Esophagus muscularis mucosa (tissue), 4 donors: ENCODE results near the gene TVP23A.

Source experiments
- EP300 ChIP-seq: sonication (generic); formaldehyde crosslinking; IDR thresholded peaks from one replicate; pipeline ENCODE4 v1.6.1; 2017; ENCODE audit warnings: antibody characterized with exemption
- POLR2A ChIP-seq: fragments of 450-650 bp; IDR thresholded peaks from one replicate; pipeline ENCODE4 v1.6.1; 2017; ENCODE audit warnings: antibody characterized with exemption, moderate library complexity, mild to moderate bottlenecking, low read depth
- POLR2AphosphoS5 ChIP-seq, 2 donors: sonication (generic); formaldehyde crosslinking; IDR thresholded peaks; one replicate each; pipeline ENCODE4 v1.6.1; 2017; ENCODE audit warnings: antibody characterized with exemption in 2 of 2
- TF ChIP-seq, protein P1 (sequence below), 3 experiments: fragments of 200-600 bp in 2 of 3; fragments of 450-650 bp in 1 of 3; sonication (generic) in 2 of 3; IDR thresholded peaks; one replicate each; pipeline ENCODE4 v1.5.1; 2017 to 2019; ENCODE audit warnings: antibody characterized with exemption in 3 of 3, mild to moderate bottlenecking in 2 of 3, moderate library complexity in 1 of 3

DNA sequence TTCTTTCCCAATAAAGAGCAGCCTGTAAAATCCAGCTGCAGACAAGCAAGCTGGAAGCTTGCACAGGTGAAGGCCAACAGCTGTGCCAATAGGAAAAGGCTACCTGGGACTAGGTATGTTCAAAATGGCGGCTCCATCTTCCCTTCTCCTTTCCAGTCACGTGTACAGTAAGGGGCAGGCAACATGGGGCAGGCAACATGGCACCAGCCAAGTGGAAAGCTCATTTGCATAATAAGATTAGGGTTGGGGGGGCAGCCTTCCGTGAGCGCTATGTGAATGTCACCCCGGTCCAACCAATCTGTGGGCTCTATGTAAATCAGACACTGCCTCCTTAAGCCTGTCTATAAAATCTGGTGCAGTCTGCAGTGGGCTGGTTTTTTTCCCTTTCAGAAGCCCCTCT lies 31.3 kb downstream of the TVP23A start:
- TF ChIP-seq, protein P1, sequence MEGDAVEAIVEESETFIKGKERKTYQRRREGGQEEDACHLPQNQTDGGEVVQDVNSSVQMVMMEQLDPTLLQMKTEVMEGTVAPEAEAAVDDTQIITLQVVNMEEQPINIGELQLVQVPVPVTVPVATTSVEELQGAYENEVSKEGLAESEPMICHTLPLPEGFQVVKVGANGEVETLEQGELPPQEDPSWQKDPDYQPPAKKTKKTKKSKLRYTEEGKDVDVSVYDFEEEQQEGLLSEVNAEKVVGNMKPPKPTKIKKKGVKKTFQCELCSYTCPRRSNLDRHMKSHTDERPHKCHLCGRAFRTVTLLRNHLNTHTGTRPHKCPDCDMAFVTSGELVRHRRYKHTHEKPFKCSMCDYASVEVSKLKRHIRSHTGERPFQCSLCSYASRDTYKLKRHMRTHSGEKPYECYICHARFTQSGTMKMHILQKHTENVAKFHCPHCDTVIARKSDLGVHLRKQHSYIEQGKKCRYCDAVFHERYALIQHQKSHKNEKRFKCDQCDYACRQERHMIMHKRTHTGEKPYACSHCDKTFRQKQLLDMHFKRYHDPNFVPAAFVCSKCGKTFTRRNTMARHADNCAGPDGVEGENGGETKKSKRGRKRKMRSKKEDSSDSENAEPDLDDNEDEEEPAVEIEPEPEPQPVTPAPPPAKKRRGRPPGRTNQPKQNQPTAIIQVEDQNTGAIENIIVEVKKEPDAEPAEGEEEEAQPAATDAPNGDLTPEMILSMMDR (IDR thresholded peaks at IDR 0.05), result no peak
- TF ChIP-seq EP300 (no peak), POLR2A (no peak), POLR2AphosphoS5 (IDR thresholded peaks at IDR 0.05) (no peak)
